A673 (cell line): ENCODE measurements around the gene BRINP2. TPM values are rescaled to one million over a fixed set of nuclear protein-coding genes. Genes with fewer than 3 reads are reported as not detected.

Source experiments
- BruUV-seq: library from RNA; stranded (reverse); fragments of 400-500 nt; replicated peaks from 2 replicates; lab custom pipeline; 2021; lab: Mats Ljungman, UMichigan
- CTCF ChIA-PET: fragments of 300-600 bp; sonication (Branson Sonifier 250); formaldehyde crosslinking; loops from one replicate; lab custom pipeline; 2022; ENCODE audit warnings: antibody characterized with exemption; lab: Charles Lee
- POLR2A ChIA-PET: fragments of 300-600 bp; sonication (Branson Sonifier 250); formaldehyde crosslinking; loops from one replicate; lab custom pipeline; 2022; ENCODE audit warnings: antibody characterized with exemption; ENCODE audit not compliant: low non-redundant PET; lab: Charles Lee
- DNase-seq: peaks from one replicate; pipeline ENCODE4 v3.0.0-alpha.2; 2015; ENCODE audit warnings: low spot score
- H3K27ac ChIP-seq: fragments of 200-600 bp; sonication (generic); 2 replicates; pipeline ENCODE4 v1.5.1; 2016; ENCODE audit warnings: mixed run types, low read depth, mild to moderate bottlenecking, mixed read lengths, antibody characterized with exemption, low read length; ENCODE audit not compliant: poor library complexity, severe bottlenecking
- H3K27me3 ChIP-seq: fragments of 200-600 bp; sonication (generic); replicated peaks from 2 replicates; pipeline ENCODE4 v1.6.1; 2017; ENCODE audit warnings: mixed run types, low read depth, mild to moderate bottlenecking, mixed read lengths, antibody characterized with exemption, low read length; ENCODE audit not compliant: insufficient read depth, poor library complexity
- H3K36me3 ChIP-seq: fragments of 200-600 bp; sonication (generic); 2 replicates; pipeline ENCODE4 v1.6.1; 2016; ENCODE audit warnings: mixed run types, mild to moderate bottlenecking, mixed read lengths, antibody characterized with exemption, low read length; ENCODE audit not compliant: insufficient read depth, poor library complexity, severe bottlenecking
- H3K4me1 ChIP-seq: fragments of 200-600 bp; sonication (generic); 2 replicates; pipeline ENCODE4 v1.6.1; 2017; ENCODE audit warnings: mixed run types, mild to moderate bottlenecking, mixed read lengths, antibody characterized with exemption, low read length; ENCODE audit not compliant: insufficient read depth, poor library complexity, severe bottlenecking
- H3K4me3 ChIP-seq: fragments of 200-600 bp; sonication (generic); 2 replicates; pipeline ENCODE4 v1.5.1; 2016; ENCODE audit warnings: low read depth, mixed run types, mild to moderate bottlenecking, mixed read lengths, low read length; ENCODE audit not compliant: poor library complexity, severe bottlenecking
- H3K9me3 ChIP-seq: fragments of 200-600 bp; sonication (generic); 2 replicates; pipeline ENCODE4 v1.6.1; 2016; ENCODE audit warnings: mixed run types, low read depth, mild to moderate bottlenecking, mixed read lengths, antibody characterized with exemption, low read length; ENCODE audit not compliant: poor library complexity, severe bottlenecking
- CTCF ChIP-seq: fragments of 300-800, 200-600 bp; sonication (generic); conservative IDR thresholded peaks from 2 replicates; pipeline ENCODE4 v1.5.1; 2017; ENCODE audit warnings: low read depth, mild to moderate bottlenecking, antibody characterized with exemption, low read length, moderate library complexity, mixed read lengths
- EZH2 ChIP-seq: fragments of 200-600 bp; sonication (generic); IDR thresholded peaks from 2 replicates; pipeline ENCODE4 v1.6.1; 2017; ENCODE audit warnings: borderline replicate concordance, low read depth, mild to moderate bottlenecking, mixed read lengths, antibody characterized with exemption, low read length; ENCODE audit not compliant: poor library complexity, severe bottlenecking
- intact Hi-C: fragments of 100-400 bp; cut with micrococcal nuclease; formaldehyde crosslinking; loops from one replicate; pipeline ENCODE4 v1.10.0; 2022; ENCODE audit not compliant: unreplicated experiment
- total RNA-seq: library from RNA; stranded (reverse); gene quantifications from 2 replicates; pipeline ENCODE4 v1.2.3, GENCODE V29; 2021

Gene BRINP2
- total RNA-seq, 1 experiment from 2014 or later, result 0.67 TPM

- no peaks in the 10 kb centered on the region for H3K9me3 ChIP-seq
- intact Hi-C loops, result no loop called here
- no peak overlapping the region for H3K27ac ChIP-seq
- H3K27me3 ChIP-seq, result no peaks in the 10 kb centered on the region
- POLR2A ChIA-PET, result no interaction called here
- H3K4me1 ChIP-seq, result no peaks in the 10 kb centered on the region
- DNase-seq, result no peak
- TF ChIP-seq CTCF (no peak), EZH2 (no peak)
- H3K36me3 ChIP-seq, result no peaks in the 10 kb centered on the region
- CTCF ChIA-PET, result no interaction called here
- no TSS peak for BruUV-seq
- H3K4me3 ChIP-seq, result no peak overlapping the region
These were observed 117.2 kb downstream of the BRINP2 start for GRCh38 chr1:177287994-177288393.

GRCh38 chr1:177289532-177289931 is 118.8 kb downstream of the BRINP2 start:
- Histone ChIP-seq H3K4me1 (no peaks in the 10 kb centered on the region), H3K9me3 (no peaks in the 10 kb centered on the region), H3K27me3 (no peaks in the 10 kb centered on the region), H3K27ac (no peak overlapping the region), H3K36me3 (no peaks in the 10 kb centered on the region), H3K4me3 (no peak overlapping the region)
- DNase-seq, result no peak
- ChIA-PET CTCF (no interaction called here), POLR2A (no interaction called here)
- intact Hi-C loops, result no loop called here
- BruUV-seq, result no TSS peak
- TF ChIP-seq EZH2 (no peak), CTCF (no peak)

GRCh38 chr1:177300431-177300830 is 129.7 kb downstream of the BRINP2 start:
- no peak for TF ChIP-seq EZH2
- TF ChIP-seq CTCF, result no peak
- intact Hi-C loops, result no loop called here
- Histone ChIP-seq H3K4me1 (no peaks in the 10 kb centered on the region), H3K27ac (no peak overlapping the region), H3K4me3 (no peak overlapping the region), H3K27me3 (no peaks in the 10 kb centered on the region), H3K9me3 (no peaks in the 10 kb centered on the region), H3K36me3 (no peaks in the 10 kb centered on the region)
- no TSS peak for BruUV-seq
- POLR2A ChIA-PET, result no interaction called here
- CTCF ChIA-PET, result no interaction called here
- no peak for DNase-seq
